ENCODE measurements around the gene SRGAP1. TPM values are rescaled to one million over a fixed set of nuclear protein-coding genes. Genes with fewer than 3 reads are reported as not detected.

SRGAP1 gene
- total and polyA plus RNA-seq, 9 donors, result 4.7 to 10.5 (median 5.7) TPM

- WGBS (ENCODE audit: insufficient coverage), result no CpG with 5 or more reads among the region's 4 CpGs
- no peak overlapping the region for H3K4me3 ChIP-seq (ENCODE audit: low read length)
- no peaks in the 10 kb centered on the region for H3K9me3 ChIP-seq (replicated peaks; ENCODE audit: control insufficient read depth, low read depth, low read length)
- H3K36me3 ChIP-seq (ENCODE audit: control insufficient read depth, insufficient read depth, low read length), result peaks cover 3% of the 10 kb centered on the region
- H3K4me1 ChIP-seq (ENCODE audit: control insufficient read depth, insufficient read depth, low read length), result no peaks in the 10 kb centered on the region
- no peaks in the 10 kb centered on the region for H3K27me3 ChIP-seq (ENCODE audit: control insufficient read depth, insufficient read depth, low read length)
- DNase-seq, result no peak
- no peak overlapping the region for H3K27ac ChIP-seq (ENCODE audit: low read length)
Measured at GRCh38 chr12:64054079-64054520, 209.6 kb downstream of the SRGAP1 start.

DNA sequence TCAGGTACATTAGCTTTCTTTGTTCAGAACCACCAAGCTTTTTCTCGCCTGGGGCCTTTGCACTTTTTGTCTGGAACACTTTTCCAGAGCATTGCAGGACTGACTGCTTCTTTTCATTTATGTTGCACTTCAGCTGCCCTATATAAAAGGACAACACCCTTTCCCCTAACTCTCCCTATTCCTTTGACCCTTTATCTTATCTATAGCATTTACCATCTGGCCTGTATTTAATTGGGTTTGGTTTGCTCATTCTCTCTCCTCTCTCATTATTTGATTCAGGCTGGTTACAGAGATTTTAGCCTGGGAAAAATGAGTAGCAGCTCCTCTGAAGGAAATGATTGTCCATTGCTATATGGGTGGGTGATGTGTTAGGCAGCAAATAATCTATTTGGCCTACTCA, 212.2 kb downstream of the SRGAP1 start:
- no peak for DNase-seq
- Histone ChIP-seq H3K27ac (ENCODE audit: low read length) (no peak overlapping the region), H3K4me1 (ENCODE audit: control insufficient read depth, insufficient read depth, low read length) (no peaks in the 10 kb centered on the region), H3K36me3 (ENCODE audit: control insufficient read depth, insufficient read depth, low read length) (peaks cover 3% of the 10 kb centered on the region), H3K27me3 (ENCODE audit: control insufficient read depth, insufficient read depth, low read length) (no peaks in the 10 kb centered on the region), H3K9me3 (replicated peaks; ENCODE audit: control insufficient read depth, low read depth, low read length) (no peaks in the 10 kb centered on the region), H3K4me3 (ENCODE audit: low read length) (no peak overlapping the region)
- 100% methylated on average over 1 of the region's 1 CpG for WGBS (ENCODE audit: insufficient coverage)

GRCh38 chr12:64057706-64058105, 213.2 kb downstream of the SRGAP1 start:
- Histone ChIP-seq H3K36me3 (ENCODE audit: control insufficient read depth, insufficient read depth, low read length) (peaks cover 3% of the 10 kb centered on the region), H3K4me1 (ENCODE audit: control insufficient read depth, insufficient read depth, low read length) (no peaks in the 10 kb centered on the region), H3K4me3 (ENCODE audit: low read length) (no peak overlapping the region), H3K27ac (ENCODE audit: low read length) (no peak overlapping the region), H3K27me3 (ENCODE audit: control insufficient read depth, insufficient read depth, low read length) (no peaks in the 10 kb centered on the region), H3K9me3 (replicated peaks; ENCODE audit: control insufficient read depth, low read depth, low read length) (no peaks in the 10 kb centered on the region)
- 67% methylated on average over 2 of the region's 3 CpGs for WGBS (ENCODE audit: insufficient coverage)
- DNase-seq, result no peak

DNA sequence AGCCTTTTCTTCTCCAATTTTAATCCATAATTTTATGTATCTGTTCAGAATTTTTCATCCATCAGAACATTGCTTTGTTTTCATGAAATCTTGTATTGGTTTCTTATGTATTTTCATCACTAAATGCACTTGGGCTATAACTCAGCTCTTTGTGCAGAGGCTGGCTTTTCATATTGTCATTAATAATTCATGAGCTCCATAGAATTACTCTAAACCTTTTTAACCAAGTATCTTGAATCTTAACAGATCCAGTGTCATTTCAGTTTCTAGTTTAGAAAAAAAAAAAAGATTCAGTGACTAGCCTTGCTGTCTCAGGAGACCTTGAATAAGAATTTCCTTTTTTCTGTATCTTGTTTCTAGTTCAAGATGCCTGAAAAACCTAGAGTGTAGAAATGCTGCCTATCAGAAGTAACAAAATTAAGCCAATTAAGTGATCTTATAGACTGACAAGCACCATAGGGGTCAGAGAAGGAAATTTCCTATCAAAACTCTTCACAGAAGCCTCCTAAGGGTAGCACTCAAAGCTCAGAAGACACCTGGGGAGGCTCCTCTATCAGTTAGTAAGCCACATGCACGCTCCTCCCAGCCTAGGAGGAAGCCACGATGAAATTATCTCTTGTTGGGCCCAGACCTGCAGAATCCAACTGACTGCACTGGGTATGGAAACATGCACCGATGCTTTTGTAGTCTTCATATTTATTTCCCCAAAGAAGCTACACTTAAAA, 214.2 kb downstream of the SRGAP1 start:
- no peaks in the 10 kb centered on the region for H3K9me3 ChIP-seq (replicated peaks; ENCODE audit: control insufficient read depth, low read depth, low read length)
- H3K36me3 ChIP-seq (ENCODE audit: control insufficient read depth, insufficient read depth, low read length), result peaks cover 3% of the 10 kb centered on the region
- H3K27ac ChIP-seq (ENCODE audit: low read length), result no peak overlapping the region
- no peaks in the 10 kb centered on the region for H3K4me1 ChIP-seq (ENCODE audit: control insufficient read depth, insufficient read depth, low read length)
- no peaks in the 10 kb centered on the region for H3K27me3 ChIP-seq (ENCODE audit: control insufficient read depth, insufficient read depth, low read length)
- 40% methylated on average over 1 of the region's 3 CpGs for WGBS (ENCODE audit: insufficient coverage)
- H3K4me3 ChIP-seq (ENCODE audit: low read length), result no peak overlapping the region
- no peak for DNase-seq

GRCh38 chr12:64059685-64060084, 215.2 kb downstream of the SRGAP1 start:
- Histone ChIP-seq H3K4me1 (ENCODE audit: control insufficient read depth, insufficient read depth, low read length) (peaks cover 2% of the 10 kb centered on the region), H3K4me3 (ENCODE audit: low read length) (no peak overlapping the region), H3K27ac (ENCODE audit: low read length) (no peak overlapping the region), H3K9me3 (replicated peaks; ENCODE audit: control insufficient read depth, low read depth, low read length) (no peaks in the 10 kb centered on the region), H3K27me3 (ENCODE audit: control insufficient read depth, insufficient read depth, low read length) (no peaks in the 10 kb centered on the region), H3K36me3 (ENCODE audit: control insufficient read depth, insufficient read depth, low read length) (peaks cover 5% of the 10 kb centered on the region)
- DNase-seq, result no peak
- no CpG with 5 or more reads among the region's 1 CpG for WGBS (ENCODE audit: insufficient coverage)

DNA sequence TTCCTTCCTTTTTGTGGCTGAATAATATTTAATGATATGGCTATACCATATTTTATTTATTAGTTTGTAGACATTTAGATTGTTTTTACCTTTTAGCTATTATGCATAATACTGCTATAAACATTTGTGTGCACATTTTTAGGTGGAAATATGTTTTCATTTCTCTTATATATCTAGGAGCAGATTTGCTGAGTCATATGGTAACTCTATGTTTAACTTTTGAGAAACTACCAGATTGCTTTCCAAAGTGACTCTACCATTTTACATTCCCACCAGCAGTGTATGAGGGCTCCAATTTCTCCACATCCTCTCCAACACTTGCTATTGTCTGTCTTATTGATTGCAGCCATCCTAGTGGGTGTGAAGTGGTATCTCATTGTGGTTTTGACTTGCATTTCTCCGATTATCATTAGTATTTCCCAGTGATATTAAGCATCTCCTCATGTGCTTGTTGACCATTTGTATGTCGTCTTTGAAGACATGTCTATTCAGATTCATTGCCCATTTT, 217.4 kb downstream of the SRGAP1 start:
- DNase-seq, result no peak
- Histone ChIP-seq H3K4me1 (ENCODE audit: control insufficient read depth, insufficient read depth, low read length) (peaks cover 2% of the 10 kb centered on the region), H3K27ac (ENCODE audit: low read length) (no peak overlapping the region), H3K9me3 (replicated peaks; ENCODE audit: control insufficient read depth, low read depth, low read length) (no peaks in the 10 kb centered on the region), H3K4me3 (ENCODE audit: low read length) (no peak overlapping the region), H3K36me3 (ENCODE audit: control insufficient read depth, insufficient read depth, low read length) (peaks cover 8% of the 10 kb centered on the region), H3K27me3 (ENCODE audit: control insufficient read depth, insufficient read depth, low read length) (no peaks in the 10 kb centered on the region)
- no CpG with 5 or more reads among the region's 2 CpGs for WGBS (ENCODE audit: insufficient coverage)

GRCh38 chr12:64063121-64063520, 218.6 kb downstream of the SRGAP1 start:
- Histone ChIP-seq H3K27ac (ENCODE audit: low read length) (no peak overlapping the region), H3K9me3 (replicated peaks; ENCODE audit: control insufficient read depth, low read depth, low read length) (no peaks in the 10 kb centered on the region), H3K4me3 (ENCODE audit: low read length) (no peak overlapping the region), H3K27me3 (ENCODE audit: control insufficient read depth, insufficient read depth, low read length) (no peaks in the 10 kb centered on the region), H3K36me3 (ENCODE audit: control insufficient read depth, insufficient read depth, low read length) (peaks cover 8% of the 10 kb centered on the region), H3K4me1 (ENCODE audit: control insufficient read depth, insufficient read depth, low read length) (peaks cover 2% of the 10 kb centered on the region)
- no CpG with 5 or more reads among the region's 3 CpGs for WGBS (ENCODE audit: insufficient coverage)
- DNase-seq, result no peak

- no CpG with 5 or more reads among the region's 2 CpGs for WGBS (ENCODE audit: insufficient coverage)
- peaks cover 8% of the 10 kb centered on the region for H3K36me3 ChIP-seq (ENCODE audit: control insufficient read depth, insufficient read depth, low read length)
- DNase-seq, result no peak
Measured at GRCh38 chr12:64064240-64064639, 219.7 kb downstream of the SRGAP1 start.

DNA sequence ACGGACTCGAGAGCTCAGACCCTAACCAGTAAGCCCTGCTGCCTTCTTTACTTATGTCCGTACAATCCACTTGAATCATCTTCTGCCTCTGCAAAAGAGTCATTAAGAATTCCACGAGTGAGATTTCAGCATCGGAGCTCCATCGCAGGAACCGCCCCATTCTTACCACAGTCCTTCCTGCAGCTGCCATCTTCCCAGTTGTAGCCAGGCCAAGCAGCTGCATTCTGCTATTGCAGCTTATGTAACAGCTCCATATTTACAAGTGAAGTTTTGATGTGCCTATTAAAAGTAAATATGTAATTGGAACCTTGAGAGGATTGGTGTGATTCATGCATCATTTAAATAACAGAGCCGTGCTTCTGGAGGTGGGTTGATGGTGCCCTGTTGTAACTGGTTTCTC, 220.2 kb downstream of the SRGAP1 start:
- Histone ChIP-seq H3K27ac (ENCODE audit: low read length) (no peak overlapping the region), H3K9me3 (replicated peaks; ENCODE audit: control insufficient read depth, low read depth, low read length) (no peaks in the 10 kb centered on the region), H3K4me1 (ENCODE audit: control insufficient read depth, insufficient read depth, low read length) (peaks cover 2% of the 10 kb centered on the region), H3K27me3 (ENCODE audit: control insufficient read depth, insufficient read depth, low read length) (no peaks in the 10 kb centered on the region), H3K36me3 (ENCODE audit: control insufficient read depth, insufficient read depth, low read length) (peaks cover 8% of the 10 kb centered on the region), H3K4me3 (ENCODE audit: low read length) (no peak overlapping the region)
- no peak for DNase-seq
- WGBS (ENCODE audit: insufficient coverage), result 94% methylated on average over 6 of the region's 8 CpGs

More at GRCh38 chr12:64064240-64064639, 219.7 kb downstream of the SRGAP1 start:
- Histone ChIP-seq H3K4me3 (ENCODE audit: low read length) (no peak overlapping the region), H3K27me3 (ENCODE audit: control insufficient read depth, insufficient read depth, low read length) (no peaks in the 10 kb centered on the region), H3K27ac (ENCODE audit: low read length) (no peak overlapping the region), H3K4me1 (ENCODE audit: control insufficient read depth, insufficient read depth, low read length) (peaks cover 2% of the 10 kb centered on the region), H3K9me3 (replicated peaks; ENCODE audit: control insufficient read depth, low read depth, low read length) (no peaks in the 10 kb centered on the region)

DNA sequence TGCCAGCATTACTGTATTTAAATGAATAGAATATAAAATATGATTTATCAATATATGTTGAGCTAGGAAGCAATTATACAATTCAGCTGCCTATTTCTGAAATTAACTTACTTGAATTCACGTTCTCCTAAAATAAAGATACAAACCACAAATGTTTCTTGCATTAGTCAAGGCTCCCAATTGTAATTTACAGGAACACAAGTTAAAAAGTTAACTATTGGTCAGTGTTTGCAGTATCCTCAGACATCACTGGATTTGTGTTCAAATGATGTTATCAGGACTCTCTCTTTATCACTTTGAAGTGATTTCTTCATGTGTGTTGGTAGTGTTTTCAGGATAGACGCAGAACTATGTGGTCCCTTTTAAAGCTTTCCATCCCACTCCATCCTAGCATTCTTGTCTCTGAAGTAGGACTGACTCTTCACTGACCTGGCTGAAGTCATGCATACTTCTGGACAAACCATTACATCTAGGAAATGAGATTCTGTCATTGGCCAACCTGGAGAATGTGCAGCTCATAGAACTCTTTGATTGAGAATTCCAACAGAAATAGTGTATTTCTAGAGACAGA, 221.5 kb downstream of the SRGAP1 start:
- Histone ChIP-seq H3K36me3 (ENCODE audit: control insufficient read depth, insufficient read depth, low read length) (peaks cover 8% of the 10 kb centered on the region), H3K27ac (ENCODE audit: low read length) (no peak overlapping the region), H3K4me3 (ENCODE audit: low read length) (no peak overlapping the region), H3K4me1 (ENCODE audit: control insufficient read depth, insufficient read depth, low read length) (peaks cover 2% of the 10 kb centered on the region), H3K27me3 (ENCODE audit: control insufficient read depth, insufficient read depth, low read length) (no peaks in the 10 kb centered on the region), H3K9me3 (replicated peaks; ENCODE audit: control insufficient read depth, low read depth, low read length) (no peaks in the 10 kb centered on the region)
- no peak for DNase-seq
- WGBS (ENCODE audit: insufficient coverage), result no CpG with 5 or more reads among the region's 2 CpGs

All from muscle of leg (tissue), 11 donors.